Mammary epithelial cell (primary cell): ENCODE results near the gene KCNG2.

ENCODE experiments used
- CTCF ChIP-seq, 2 donors: IDR thresholded peaks in 1 of 2; conservative IDR thresholded peaks in 1 of 2; 2 replicates each; pipeline ENCODE4 v1.5.1; 2011 to 2012; ENCODE audit warnings: inconsistent platforms in 2 of 2, low read length in 2 of 2, mild to moderate bottlenecking in 2 of 2, control low read depth in 1 of 2, low read depth in 1 of 2; ENCODE audit not compliant: insufficient read depth in 1 of 2; ENCODE audit errors: extremely low read depth in 1 of 2
- EZH2 ChIP-seq: IDR thresholded peaks from 2 replicates; pipeline ENCODE4 v1.6.1; 2012; ENCODE audit warnings: low read length, inconsistent platforms, borderline replicate concordance

- TF ChIP-seq CTCF (conservative IDR thresholded peaks at IDR 0.05 in 1 of 2, IDR thresholded peaks at IDR 0.05 in 1 of 2; ENCODE audit: extremely low read depth in 1 of 2, insufficient read depth in 1 of 2, low read depth in 1 of 2, low read length in 2 of 2) (no peak), EZH2 (no peak)
Observed at GRCh38 chr18:79937103-79937860, 139.5 kb downstream of the KCNG2 start.
